ENCODE measurements around the gene PIGS. TPM values are rescaled to one million over a fixed set of nuclear protein-coding genes. Genes with fewer than 3 reads are reported as not detected.

Gene PIGS
- total RNA-seq, 2 donors from 2014 or later: 33.2 to 38.9 TPM

GRCh38 chr17:28549236-28550132, 21.8 kb downstream of the PIGS start:
- peak overlapping the region; percentile 90 for H3K27ac Mint-ChIP-seq
- no peaks in the 10 kb centered on the region for H3K9me3 Mint-ChIP-seq
- no peaks in the 10 kb centered on the region for H3K27me3 Mint-ChIP-seq
- peaks cover 35% of the 10 kb centered on the region for H3K36me3 Mint-ChIP-seq (ENCODE audit: low read depth)
- peak overlapping the region; percentile 96 for H3K4me3 Mint-ChIP-seq
- peak; percentile 79 for ATAC-seq (replicated peaks)
- peaks cover 31% of the 10 kb centered on the region for H3K4me1 Mint-ChIP-seq

- H3K4me1 Mint-ChIP-seq: peaks cover 31% of the 10 kb centered on the region
- H3K27ac Mint-ChIP-seq: peak overlapping the region; percentile 90
- peaks cover 26% of the 10 kb centered on the region for H3K36me3 Mint-ChIP-seq (ENCODE audit: low read depth)
- no peaks in the 10 kb centered on the region for H3K9me3 Mint-ChIP-seq
- H3K4me3 Mint-ChIP-seq: peak overlapping the region; percentile 96
- no peak for ATAC-seq (replicated peaks)
- no peaks in the 10 kb centered on the region for H3K27me3 Mint-ChIP-seq
These were observed 22.8 kb downstream of the PIGS start for GRCh38 chr17:28548417-28549130.

GRCh38 chr17:28547623-28548416, 23.5 kb downstream of the PIGS start:
- peaks cover 31% of the 10 kb centered on the region for H3K4me1 Mint-ChIP-seq
- H3K4me3 Mint-ChIP-seq: peak overlapping the region; percentile 96
- no peaks in the 10 kb centered on the region for H3K9me3 Mint-ChIP-seq
- H3K27ac Mint-ChIP-seq: peak overlapping the region; percentile 90
- H3K36me3 Mint-ChIP-seq (ENCODE audit: low read depth): peaks cover 19% of the 10 kb centered on the region
- ATAC-seq (replicated peaks): peak; percentile 43
- no peaks in the 10 kb centered on the region for H3K27me3 Mint-ChIP-seq

GRCh38 chr17:28547096-28547622, 24.2 kb downstream of the PIGS start:
- no peak for ATAC-seq (replicated peaks)
- H3K36me3 Mint-ChIP-seq (ENCODE audit: low read depth): peaks cover 16% of the 10 kb centered on the region
- peak overlapping the region; percentile 90 for H3K27ac Mint-ChIP-seq
- no peak overlapping the region for H3K4me3 Mint-ChIP-seq
- H3K27me3 Mint-ChIP-seq: no peaks in the 10 kb centered on the region
- peaks cover 31% of the 10 kb centered on the region for H3K4me1 Mint-ChIP-seq
- no peaks in the 10 kb centered on the region for H3K9me3 Mint-ChIP-seq

GRCh38 chr17:28545787-28546415, 25.4 kb downstream of the PIGS start:
- H3K4me3 Mint-ChIP-seq: no peak overlapping the region
- H3K4me1 Mint-ChIP-seq: peaks cover 25% of the 10 kb centered on the region
- peak overlapping the region; percentile 44 for H3K27ac Mint-ChIP-seq
- no peaks in the 10 kb centered on the region for H3K27me3 Mint-ChIP-seq
- H3K36me3 Mint-ChIP-seq (ENCODE audit: low read depth): peaks cover 6% of the 10 kb centered on the region
- no peaks in the 10 kb centered on the region for H3K9me3 Mint-ChIP-seq
- ATAC-seq (replicated peaks): no peak

GRCh38 chr17:28545141-28545503, 26.2 kb downstream of the PIGS start:
- Mint-ChIP-seq H3K27me3 (no peaks in the 10 kb centered on the region), H3K27ac (peak overlapping the region; percentile 44), H3K4me1 (peaks cover 18% of the 10 kb centered on the region), H3K4me3 (no peak overlapping the region), H3K9me3 (no peaks in the 10 kb centered on the region), H3K36me3 (ENCODE audit: low read depth) (peaks cover 6% of the 10 kb centered on the region)
- ATAC-seq (replicated peaks): no peak

GRCh38 chr17:28544402-28545140, 26.8 kb downstream of the PIGS start:
- Mint-ChIP-seq H3K9me3 (no peaks in the 10 kb centered on the region), H3K27me3 (no peaks in the 10 kb centered on the region), H3K4me3 (no peak overlapping the region), H3K36me3 (ENCODE audit: low read depth) (peaks cover 6% of the 10 kb centered on the region), H3K4me1 (peaks cover 14% of the 10 kb centered on the region), H3K27ac (peak overlapping the region; percentile 5)
- ATAC-seq (replicated peaks): no peak

- no peaks in the 10 kb centered on the region for H3K4me1 Mint-ChIP-seq
- no peaks in the 10 kb centered on the region for H3K9me3 Mint-ChIP-seq
- H3K36me3 Mint-ChIP-seq (ENCODE audit: low read depth): no peaks in the 10 kb centered on the region
These were observed 29.9 kb downstream of the PIGS start for GRCh38 chr17:28541439-28541838.

GRCh38 chr17:28540231-28540630, 31.1 kb downstream of the PIGS start:
- Mint-ChIP-seq H3K36me3 (ENCODE audit: low read depth) (no peaks in the 10 kb centered on the region), H3K4me1 (no peaks in the 10 kb centered on the region), H3K4me3 (no peak overlapping the region), H3K27me3 (no peaks in the 10 kb centered on the region), H3K27ac (no peak overlapping the region), H3K9me3 (no peaks in the 10 kb centered on the region)
- peak; percentile 9 for ATAC-seq (replicated peaks)

More at GRCh38 chr17:28541439-28541838, 29.9 kb downstream of the PIGS start:
- Mint-ChIP-seq H3K4me3 (no peak overlapping the region), H3K27me3 (no peaks in the 10 kb centered on the region), H3K27ac (no peak overlapping the region)
- no peak for ATAC-seq (replicated peaks)

GRCh38 chr17:28538296-28538895, 32.9 kb downstream of the PIGS start:
- H3K4me1 Mint-ChIP-seq: no peaks in the 10 kb centered on the region
- H3K27ac Mint-ChIP-seq: no peak overlapping the region
- H3K4me3 Mint-ChIP-seq: no peak overlapping the region
- no peaks in the 10 kb centered on the region for H3K27me3 Mint-ChIP-seq
- no peaks in the 10 kb centered on the region for H3K36me3 Mint-ChIP-seq (ENCODE audit: low read depth)
- ATAC-seq (replicated peaks): no peak
- H3K9me3 Mint-ChIP-seq: no peaks in the 10 kb centered on the region

GRCh38 chr17:28537219-28537610, 34.1 kb downstream of the PIGS start:
- Mint-ChIP-seq H3K27ac (no peak overlapping the region), H3K36me3 (ENCODE audit: low read depth) (no peaks in the 10 kb centered on the region), H3K27me3 (no peaks in the 10 kb centered on the region), H3K4me3 (no peak overlapping the region), H3K4me1 (no peaks in the 10 kb centered on the region), H3K9me3 (no peaks in the 10 kb centered on the region)
- no peak for ATAC-seq (replicated peaks)

- H3K27me3 Mint-ChIP-seq: no peaks in the 10 kb centered on the region
- no peak overlapping the region for H3K4me3 Mint-ChIP-seq
- H3K9me3 Mint-ChIP-seq: no peaks in the 10 kb centered on the region
- no peaks in the 10 kb centered on the region for H3K4me1 Mint-ChIP-seq
- no peaks in the 10 kb centered on the region for H3K36me3 Mint-ChIP-seq (ENCODE audit: low read depth)
- H3K27ac Mint-ChIP-seq: no peak overlapping the region
- no peak for ATAC-seq (replicated peaks)
These were observed 34.6 kb downstream of the PIGS start for GRCh38 chr17:28536532-28537218.

Measured in activated T-helper 17 cell treated with anti-CD3 and anti-CD28 coated beads, Interleukin-2, amount 50 U/mL, for 72 hours (primary cell).